ENCODE data around the gene SGK2. TPM values are rescaled to one million over a fixed set of nuclear protein-coding genes. Genes with fewer than 3 reads are reported as not detected.
A peak's percentile ranks its signal among the peaks of the same experiment; 100 is the strongest.

The SGK2 gene
- polyA plus RNA-seq (ENCODE audit: insufficient read length in 12 of 12) = 1 to 10 TPM in 5 of 12 donors, under 1 TPM in 5, not detected in 2; 0.29 to 6.3 (median 1.2) TPM
- long read RNA-seq, donor 1, partial matches to known transcripts = 0 of 1 reads
- long read RNA-seq, donor 1, other reads (novel, unspliced or antisense) = 0 of 1 reads
- long read RNA-seq, donor 2 = 0 reads
- long read RNA-seq, donor 3 = 0 reads
- long read RNA-seq, donor 4 = 0 reads
- long read RNA-seq, donor 5 = 0 reads
- long read RNA-seq, donor 6 = 0 reads
- long read RNA-seq, donor 7 = 0 reads
- long read RNA-seq, donor 8 = 0 reads
- long read RNA-seq, donor 9 = 0 reads
- long read RNA-seq, donor 10 = 0 reads
- long read RNA-seq, donor 11 = 0 reads

GRCh38 chr20:43558412-43559146 lies at the start of gene SGK2:
Gene SGK2 (plus strand): TSS chr20:43559027. CDS start chr20:43566496, 7,469 bp downstream.
- DNase-seq = no peak

GRCh38 chr20:43511879-43512278 lies 46.9 kb upstream of the SGK2 start:
- DNase-seq = no peak

GRCh38 chr20:43513372-43513930 lies 45.4 kb upstream of the SGK2 start:
- no peak for DNase-seq

DNA sequence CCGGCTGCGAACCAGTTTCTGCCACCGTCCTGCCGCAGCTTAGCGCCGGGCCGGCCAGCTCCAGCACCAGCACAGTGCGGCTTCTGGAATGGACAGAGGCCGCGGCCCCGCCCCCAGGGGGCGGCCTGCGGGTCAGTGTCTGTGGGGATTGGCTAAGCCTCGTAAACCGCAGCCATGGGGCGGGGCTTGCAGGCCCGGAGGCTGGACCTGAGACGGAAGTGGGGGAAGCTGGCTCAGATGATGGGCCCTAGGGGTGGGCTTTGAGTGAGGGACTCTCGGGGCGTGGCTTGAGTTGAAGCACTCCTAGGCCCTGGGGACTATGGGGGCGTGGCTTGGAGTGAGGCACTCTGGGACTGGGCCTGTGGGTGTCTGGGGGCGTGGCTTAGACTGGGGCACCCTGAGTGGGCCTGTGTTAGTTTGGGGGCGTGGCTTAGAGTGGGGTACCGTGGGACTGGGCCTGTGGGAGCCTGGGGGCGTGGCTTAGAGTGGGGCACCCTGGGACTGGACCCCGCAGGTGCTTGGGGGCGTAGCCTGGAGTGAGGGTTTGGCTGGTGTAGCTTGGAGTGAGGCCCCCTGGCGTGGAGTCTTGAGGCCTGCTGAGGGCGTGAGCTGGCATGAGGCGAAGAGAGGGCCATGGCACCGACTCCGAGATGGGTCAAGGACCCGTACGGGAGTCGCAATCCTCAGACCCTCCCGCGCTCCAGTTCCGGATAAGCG lies 44.7 kb upstream of the SGK2 start:
- peak; percentile 88 for DNase-seq

- DNase-seq = no peak
These were observed 44.2 kb upstream of the SGK2 start for GRCh38 chr20:43514648-43514999.

DNA sequence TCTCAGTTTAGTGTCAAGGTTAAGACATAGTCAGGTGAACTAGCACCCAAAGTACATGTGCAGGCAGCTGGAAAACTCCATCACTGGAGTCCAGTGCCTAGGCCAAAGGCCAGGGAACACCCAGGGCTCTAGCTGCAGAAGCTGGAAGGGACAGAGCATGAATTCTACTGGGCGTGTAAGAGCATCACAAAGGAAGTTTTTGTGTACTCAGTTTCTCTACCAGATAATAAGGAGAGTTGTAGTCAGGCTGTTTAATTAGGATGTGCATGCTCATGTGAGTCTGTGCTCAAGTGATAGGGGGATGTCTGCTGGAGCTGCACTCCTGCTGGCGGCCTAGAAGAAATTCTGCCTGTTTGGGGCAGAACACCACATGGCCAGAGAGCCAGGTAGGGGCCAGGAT lies 43.2 kb upstream of the SGK2 start:
- DNase-seq = no peak

DNA sequence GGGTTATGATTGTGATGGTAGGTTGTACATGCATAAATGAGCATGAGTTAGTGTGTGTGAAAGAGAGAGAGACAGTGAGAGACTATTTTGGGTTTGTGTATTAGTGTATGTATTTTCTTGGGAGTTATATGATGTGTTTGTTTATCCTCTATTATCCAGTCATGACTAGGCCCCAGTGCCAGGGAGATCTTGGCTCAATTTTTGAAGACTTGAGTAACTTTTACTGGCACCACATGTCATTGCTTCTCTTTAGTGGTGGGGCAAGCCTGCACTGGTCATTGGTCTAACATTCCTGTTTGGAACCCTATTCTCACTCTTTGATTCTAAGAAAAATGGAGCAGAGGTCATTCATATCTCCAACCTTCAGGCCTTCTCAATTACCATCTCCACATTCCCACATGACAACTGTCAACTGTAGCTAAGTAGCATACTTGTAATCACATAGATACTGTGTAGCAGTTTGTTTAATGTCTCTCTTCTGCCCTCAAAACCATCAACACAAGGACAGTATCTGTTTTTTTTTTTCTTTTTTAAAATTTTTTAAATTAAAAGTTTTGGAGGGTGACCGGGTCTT lies 42.5 kb upstream of the SGK2 start:
- no peak for DNase-seq

GRCh38 chr20:43520074-43520630 lies 38.7 kb upstream of the SGK2 start:
- no peak for DNase-seq

GRCh38 chr20:43525021-43525420 lies 33.8 kb upstream of the SGK2 start:
- DNase-seq = no peak

DNA sequence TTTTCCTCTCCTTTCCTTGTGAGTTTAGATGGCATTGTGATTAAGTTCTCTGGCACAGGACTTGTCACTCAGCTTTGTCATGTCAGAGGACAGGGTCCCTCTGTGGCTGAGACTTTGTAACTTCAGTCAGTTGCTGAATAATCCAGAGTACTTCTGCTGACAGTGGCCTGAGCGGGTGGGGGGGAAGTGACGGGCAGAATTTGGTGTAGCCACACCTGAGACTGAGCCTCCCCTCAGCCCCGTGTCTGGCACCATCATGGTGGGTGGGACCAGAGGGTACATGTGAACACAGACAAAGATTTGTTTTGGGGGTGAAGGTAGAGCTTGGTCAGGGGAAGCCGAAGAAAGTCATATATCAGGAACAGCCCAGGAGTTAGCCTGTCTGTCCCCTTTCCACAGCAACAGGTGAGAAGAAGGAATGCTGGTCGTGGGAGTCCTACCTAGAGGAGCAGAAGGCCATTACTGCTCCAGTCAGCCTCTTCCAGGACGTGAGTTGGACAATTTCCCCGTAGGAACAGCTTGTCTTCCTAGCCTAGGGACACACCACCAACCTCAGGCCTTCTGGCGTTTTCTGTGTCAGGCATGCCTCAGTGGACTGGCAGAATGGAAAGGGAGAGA lies 30.5 kb upstream of the SGK2 start:
- DNase-seq = no peak

GRCh38 chr20:43529051-43529450 lies 29.8 kb upstream of the SGK2 start:
- DNase-seq = no peak

GRCh38 chr20:43529457-43530153 lies 29.2 kb upstream of the SGK2 start:
- no peak for DNase-seq

DNA sequence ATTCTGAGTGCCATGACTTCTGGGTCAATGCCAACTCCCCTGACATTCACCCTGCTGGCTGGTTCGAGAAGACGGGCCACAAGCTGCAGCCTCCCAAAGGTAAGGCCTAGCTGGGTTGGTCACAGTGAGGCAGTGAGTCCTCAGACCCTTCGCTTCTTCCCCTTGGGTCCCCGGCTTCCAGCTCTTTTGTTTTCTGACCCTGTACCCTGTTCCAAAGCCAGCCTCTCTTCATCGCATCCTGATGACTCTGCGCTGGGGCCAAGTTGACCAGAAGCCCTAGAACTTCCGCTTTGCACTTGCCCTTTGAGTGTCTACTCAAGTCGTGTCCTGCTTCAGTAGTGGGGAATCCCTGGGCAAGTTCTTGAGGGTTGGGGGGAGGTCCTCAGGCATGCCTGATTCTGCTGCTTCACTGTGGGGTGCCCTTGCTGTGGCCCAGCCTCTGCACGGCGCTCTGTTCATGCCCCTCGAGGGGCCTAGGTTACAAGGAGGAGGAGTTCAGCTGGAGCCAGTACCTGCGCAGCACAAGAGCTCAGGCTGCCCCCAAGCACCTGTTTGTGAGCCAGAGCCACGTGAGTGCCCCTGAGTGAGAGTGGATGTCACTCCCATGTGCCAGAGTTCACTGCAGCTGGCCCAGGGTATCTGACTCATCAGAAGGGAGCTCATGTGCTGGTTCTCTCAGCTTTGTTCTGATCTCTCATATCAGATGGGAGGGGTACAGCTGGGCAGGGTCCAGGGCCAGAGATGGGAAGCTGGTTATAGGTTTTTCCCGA lies 28.3 kb upstream of the SGK2 start:
- DNase-seq = no peak

- DNase-seq = no peak
These were observed 27.8 kb upstream of the SGK2 start for GRCh38 chr20:43531091-43531443.

GRCh38 chr20:43532416-43533055 lies 26.3 kb upstream of the SGK2 start:
- DNase-seq = no peak

GRCh38 chr20:43533060-43533459 lies 25.8 kb upstream of the SGK2 start:
- DNase-seq = no peak

- no peak for DNase-seq
These were observed 24.8 kb upstream of the SGK2 start for GRCh38 chr20:43534016-43534415.

GRCh38 chr20:43534791-43535350 lies 24.0 kb upstream of the SGK2 start:
- no peak for DNase-seq

- no peak for DNase-seq
These were observed 23.3 kb upstream of the SGK2 start for GRCh38 chr20:43535370-43536004.
